Measurements from ENCODE around the gene ITPR2. TPM values are rescaled to one million over a fixed set of nuclear protein-coding genes. Genes with fewer than 3 reads are reported as not detected.

The ITPR2 gene
- total RNA-seq, 2 experiments from 2014 or later = 23.7 to 25.0 TPM

DNA sequence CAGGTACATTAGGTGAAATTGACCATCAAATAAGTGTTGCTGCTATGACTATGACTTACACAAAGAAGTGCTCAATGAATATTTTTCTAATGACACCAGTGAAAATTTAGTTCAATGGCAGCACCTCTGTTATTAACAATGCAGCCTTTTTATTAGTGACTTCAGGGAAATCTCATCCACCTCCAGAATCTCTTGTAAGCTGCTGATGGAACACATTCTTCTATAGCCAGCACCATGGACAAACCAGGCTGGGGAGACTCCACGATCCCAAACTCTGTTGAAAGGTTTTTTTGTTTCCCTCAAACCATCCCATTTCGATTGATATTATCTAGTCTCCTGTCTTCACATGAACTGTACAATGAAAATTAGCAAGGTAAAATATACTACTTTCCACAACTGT, 265.9 kb downstream of the ITPR2 start:
- Mint-ChIP-seq H3K4me1 (ENCODE audit: low read depth) (no peaks in the 10 kb centered on the region), H3K4me3 (no peak overlapping the region), H3K27me3 (no peaks in the 10 kb centered on the region), H3K9me3 (no peaks in the 10 kb centered on the region), H3K36me3 (peaks cover 10% of the 10 kb centered on the region), H3K27ac (no peak overlapping the region)
- no peak for DNase-seq
- intact Hi-C loops (cut with micrococcal nuclease) = no loop called here
- ChIA-PET POLR2A (no interaction called here), CTCF (interaction anchor here (1.0 to 1.4 kb wide), 2 partner anchors 10 to 85 kb away, joined by 3 to 4 read pairs; no protein-coding TSS in a partner anchor)

- no peak overlapping the region for H3K27ac Mint-ChIP-seq
- POLR2A ChIA-PET = no interaction called here
- CTCF ChIA-PET = interaction anchor here (1.0 kb wide), 1 partner anchor 85 kb away, joined by 3 read pairs; no protein-coding TSS in a partner anchor
- intact Hi-C loops (cut with micrococcal nuclease) = no loop called here
- H3K9me3 Mint-ChIP-seq = no peaks in the 10 kb centered on the region
- peaks cover 12% of the 10 kb centered on the region for H3K36me3 Mint-ChIP-seq
- no peak overlapping the region for H3K4me3 Mint-ChIP-seq
- H3K4me1 Mint-ChIP-seq (ENCODE audit: low read depth) = no peaks in the 10 kb centered on the region
- no peaks in the 10 kb centered on the region for H3K27me3 Mint-ChIP-seq
- no peak for DNase-seq
Observed at GRCh38 chr12:26566675-26567074, 266.3 kb downstream of the ITPR2 start.

- H3K9me3 Mint-ChIP-seq = no peaks in the 10 kb centered on the region
- intact Hi-C loops (cut with micrococcal nuclease) = no loop called here
- DNase-seq = no peak
- H3K4me3 Mint-ChIP-seq = no peak overlapping the region
- no peaks in the 10 kb centered on the region for H3K27me3 Mint-ChIP-seq
- no peaks in the 10 kb centered on the region for H3K4me1 Mint-ChIP-seq (ENCODE audit: low read depth)
- CTCF ChIA-PET = interaction anchor here (1.0 kb wide), 1 partner anchor 86 kb away, joined by 3 read pairs; no protein-coding TSS in a partner anchor
- POLR2A ChIA-PET = no interaction called here
- H3K27ac Mint-ChIP-seq = no peak overlapping the region
- H3K36me3 Mint-ChIP-seq = peaks cover 12% of the 10 kb centered on the region
Observed at GRCh38 chr12:26566186-26566585, 266.8 kb downstream of the ITPR2 start.

GRCh38 chr12:26564391-26564790, 268.6 kb downstream of the ITPR2 start:
- peaks cover 12% of the 10 kb centered on the region for H3K36me3 Mint-ChIP-seq
- intact Hi-C loops (cut with micrococcal nuclease) = no loop called here
- H3K9me3 Mint-ChIP-seq = no peaks in the 10 kb centered on the region
- no peak overlapping the region for H3K4me3 Mint-ChIP-seq
- no peak overlapping the region for H3K27ac Mint-ChIP-seq
- CTCF ChIA-PET = no interaction called here
- no peaks in the 10 kb centered on the region for H3K4me1 Mint-ChIP-seq (ENCODE audit: low read depth)
- no peak for DNase-seq
- POLR2A ChIA-PET = no interaction called here
- H3K27me3 Mint-ChIP-seq = no peaks in the 10 kb centered on the region

DNA sequence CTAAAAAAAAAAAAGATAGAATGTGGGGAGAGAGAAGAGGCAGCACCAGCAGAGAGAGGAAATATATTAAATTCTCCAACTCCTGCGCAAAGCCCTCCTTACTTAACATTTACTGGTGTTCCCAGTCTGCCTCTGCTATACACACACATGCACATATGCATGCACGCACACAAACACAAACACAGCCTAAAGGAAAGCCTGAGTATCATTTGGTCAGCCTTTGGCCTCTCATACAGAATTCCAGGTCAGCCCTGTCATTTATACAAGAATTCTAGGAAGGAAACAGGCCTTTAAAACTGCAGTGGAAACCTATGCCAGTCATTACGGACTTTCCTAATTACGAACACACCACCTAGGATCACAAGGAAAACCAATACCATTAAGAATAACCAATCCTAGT, 269.4 kb downstream of the ITPR2 start:
- no peak overlapping the region for H3K4me3 Mint-ChIP-seq
- H3K36me3 Mint-ChIP-seq = peaks cover 12% of the 10 kb centered on the region
- H3K27me3 Mint-ChIP-seq = no peaks in the 10 kb centered on the region

DNA sequence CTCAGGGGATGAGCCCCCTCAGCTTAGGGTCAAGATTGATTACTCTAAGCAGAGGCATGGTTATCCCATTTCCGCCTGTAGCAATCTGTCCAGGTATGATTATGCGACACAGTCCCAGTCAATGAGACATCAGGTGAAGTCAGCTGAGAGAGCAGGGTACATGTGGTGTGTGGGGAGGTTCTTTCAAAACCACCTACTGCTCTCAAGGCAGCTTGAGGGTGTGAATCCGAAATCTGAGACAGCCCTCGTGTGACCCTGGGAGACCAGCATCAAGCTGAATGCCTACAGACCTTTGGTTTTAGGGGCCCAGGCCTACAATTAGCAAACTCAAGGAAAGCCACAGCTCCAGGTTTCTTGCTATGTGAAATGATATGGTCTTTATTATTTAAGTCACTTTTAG, 275.7 kb downstream of the ITPR2 start:
- POLR2A ChIA-PET = no interaction called here
- Mint-ChIP-seq H3K4me1 (ENCODE audit: low read depth) (no peaks in the 10 kb centered on the region), H3K27ac (no peak overlapping the region), H3K4me3 (no peak overlapping the region), H3K27me3 (no peaks in the 10 kb centered on the region), H3K9me3 (no peaks in the 10 kb centered on the region), H3K36me3 (peaks cover 23% of the 10 kb centered on the region)
- CTCF ChIA-PET = interaction anchor here (1.6 kb wide), 1 partner anchor 11 kb away, joined by 4 read pairs; no protein-coding TSS in a partner anchor
- intact Hi-C loops (cut with micrococcal nuclease) = no loop called here
- no peak for DNase-seq

More for the DNA sequence above, 269.4 kb downstream of the ITPR2 start:
- DNase-seq = no peak
- Mint-ChIP-seq H3K9me3 (no peaks in the 10 kb centered on the region), H3K27ac (no peak overlapping the region), H3K4me1 (ENCODE audit: low read depth) (no peaks in the 10 kb centered on the region)
- CTCF ChIA-PET = no interaction called here
- POLR2A ChIA-PET = no interaction called here
- intact Hi-C loops (cut with micrococcal nuclease) = no loop called here

DNA sequence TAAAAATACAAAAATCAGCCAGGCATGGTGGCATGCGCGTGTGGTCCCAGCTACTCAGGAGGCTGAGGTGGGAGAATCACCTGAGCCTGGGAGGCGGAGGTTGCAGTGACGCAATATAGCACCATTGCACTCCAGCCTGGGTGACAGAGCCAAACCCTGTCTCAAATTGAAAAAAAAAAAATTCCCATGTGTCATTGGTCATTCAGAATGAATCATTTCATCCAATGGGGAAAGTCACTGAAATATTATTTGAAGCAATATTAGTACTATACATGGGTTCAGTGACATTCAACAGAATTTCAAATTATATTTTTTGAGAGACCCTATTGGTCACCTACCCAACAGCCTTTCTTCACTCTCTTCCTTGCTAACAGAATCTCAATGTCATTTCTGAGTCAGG, 276.1 kb downstream of the ITPR2 start:
- peaks cover 23% of the 10 kb centered on the region for H3K36me3 Mint-ChIP-seq
- H3K4me3 Mint-ChIP-seq = no peak overlapping the region
- intact Hi-C loops (cut with micrococcal nuclease) = no loop called here
- POLR2A ChIA-PET = no interaction called here
- no peaks in the 10 kb centered on the region for H3K9me3 Mint-ChIP-seq
- H3K27ac Mint-ChIP-seq = no peak overlapping the region
- CTCF ChIA-PET = interaction anchor here (1.6 kb wide), 1 partner anchor 11 kb away, joined by 4 read pairs; no protein-coding TSS in a partner anchor
- no peaks in the 10 kb centered on the region for H3K4me1 Mint-ChIP-seq (ENCODE audit: low read depth)
- H3K27me3 Mint-ChIP-seq = no peaks in the 10 kb centered on the region
- no peak for DNase-seq

- Mint-ChIP-seq H3K9me3 (no peaks in the 10 kb centered on the region), H3K4me3 (no peak overlapping the region), H3K27me3 (no peaks in the 10 kb centered on the region), H3K27ac (no peak overlapping the region), H3K36me3 (peaks cover 27% of the 10 kb centered on the region), H3K4me1 (ENCODE audit: low read depth) (no peaks in the 10 kb centered on the region)
- DNase-seq = no peak
- ChIA-PET POLR2A (no interaction called here), CTCF (no interaction called here)
- intact Hi-C loops (cut with micrococcal nuclease) = no loop called here
Observed at GRCh38 chr12:26555139-26555538, 277.9 kb downstream of the ITPR2 start.

- DNase-seq = no peak
- intact Hi-C loops (cut with micrococcal nuclease) = no loop called here
- peaks cover 27% of the 10 kb centered on the region for H3K36me3 Mint-ChIP-seq
- H3K4me3 Mint-ChIP-seq = no peak overlapping the region
- no peaks in the 10 kb centered on the region for H3K9me3 Mint-ChIP-seq
- no peaks in the 10 kb centered on the region for H3K4me1 Mint-ChIP-seq (ENCODE audit: low read depth)
- H3K27ac Mint-ChIP-seq = no peak overlapping the region
- POLR2A ChIA-PET = no interaction called here
- H3K27me3 Mint-ChIP-seq = no peaks in the 10 kb centered on the region
- CTCF ChIA-PET = interaction anchor here (0.7 kb wide), 1 partner anchor 97 kb away, joined by 4 read pairs; no protein-coding TSS in a partner anchor
Observed at GRCh38 chr12:26554332-26554731, 278.7 kb downstream of the ITPR2 start.

DNA sequence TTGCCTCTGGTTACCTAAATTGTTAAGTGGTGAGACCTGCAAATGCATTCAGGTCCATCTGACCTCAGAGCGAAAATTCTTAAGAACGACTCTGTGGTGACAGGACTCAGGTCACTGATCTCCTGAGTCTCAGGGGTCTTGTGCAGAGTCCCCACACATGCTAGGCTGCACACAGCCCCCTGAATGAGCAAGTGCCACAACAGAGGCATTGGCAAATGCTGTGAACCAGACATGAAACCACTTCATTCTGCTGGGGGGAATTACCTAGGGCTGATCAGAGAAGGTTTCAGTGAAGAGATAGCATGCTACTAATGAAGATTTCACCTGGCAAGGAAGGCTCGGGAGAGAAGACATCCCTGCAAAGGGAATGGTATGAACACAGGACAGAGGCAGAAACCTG, 281.6 kb downstream of the ITPR2 start:
- ChIA-PET POLR2A (no interaction called here), CTCF (no interaction called here)
- no peak for DNase-seq
- intact Hi-C loops (cut with micrococcal nuclease) = no loop called here
- no peaks in the 10 kb centered on the region for H3K4me1 Mint-ChIP-seq (ENCODE audit: low read depth)
- H3K36me3 Mint-ChIP-seq = peaks cover 46% of the 10 kb centered on the region
- no peak overlapping the region for H3K4me3 Mint-ChIP-seq
- no peaks in the 10 kb centered on the region for H3K9me3 Mint-ChIP-seq
- no peak overlapping the region for H3K27ac Mint-ChIP-seq
- H3K27me3 Mint-ChIP-seq = no peaks in the 10 kb centered on the region

DNA sequence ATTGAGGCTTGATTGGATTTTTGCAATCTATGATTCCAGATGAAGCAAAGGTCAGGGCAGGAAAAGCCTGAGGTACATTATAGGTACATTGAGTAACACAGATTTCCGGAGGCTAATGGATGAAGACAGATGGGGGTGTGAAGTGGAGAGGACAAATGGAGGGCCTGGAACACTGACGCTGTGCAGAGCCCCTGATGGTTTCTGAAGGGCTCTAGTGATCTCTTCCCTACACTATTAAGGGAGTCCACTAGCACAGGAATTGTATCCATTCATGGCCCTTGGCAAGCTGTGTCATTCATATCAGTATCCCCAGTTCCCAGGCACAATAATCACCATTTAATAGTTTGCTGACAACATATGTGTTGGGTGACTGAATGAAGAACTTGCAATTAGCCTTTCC, 284.8 kb downstream of the ITPR2 start:
- Mint-ChIP-seq H3K4me1 (ENCODE audit: low read depth) (no peaks in the 10 kb centered on the region), H3K36me3 (peaks cover 46% of the 10 kb centered on the region), H3K27me3 (no peaks in the 10 kb centered on the region), H3K9me3 (no peaks in the 10 kb centered on the region), H3K4me3 (no peak overlapping the region), H3K27ac (no peak overlapping the region)
- intact Hi-C loops (cut with micrococcal nuclease) = no loop called here
- CTCF ChIA-PET = no interaction called here
- POLR2A ChIA-PET = no interaction called here
- DNase-seq = no peak

DNA sequence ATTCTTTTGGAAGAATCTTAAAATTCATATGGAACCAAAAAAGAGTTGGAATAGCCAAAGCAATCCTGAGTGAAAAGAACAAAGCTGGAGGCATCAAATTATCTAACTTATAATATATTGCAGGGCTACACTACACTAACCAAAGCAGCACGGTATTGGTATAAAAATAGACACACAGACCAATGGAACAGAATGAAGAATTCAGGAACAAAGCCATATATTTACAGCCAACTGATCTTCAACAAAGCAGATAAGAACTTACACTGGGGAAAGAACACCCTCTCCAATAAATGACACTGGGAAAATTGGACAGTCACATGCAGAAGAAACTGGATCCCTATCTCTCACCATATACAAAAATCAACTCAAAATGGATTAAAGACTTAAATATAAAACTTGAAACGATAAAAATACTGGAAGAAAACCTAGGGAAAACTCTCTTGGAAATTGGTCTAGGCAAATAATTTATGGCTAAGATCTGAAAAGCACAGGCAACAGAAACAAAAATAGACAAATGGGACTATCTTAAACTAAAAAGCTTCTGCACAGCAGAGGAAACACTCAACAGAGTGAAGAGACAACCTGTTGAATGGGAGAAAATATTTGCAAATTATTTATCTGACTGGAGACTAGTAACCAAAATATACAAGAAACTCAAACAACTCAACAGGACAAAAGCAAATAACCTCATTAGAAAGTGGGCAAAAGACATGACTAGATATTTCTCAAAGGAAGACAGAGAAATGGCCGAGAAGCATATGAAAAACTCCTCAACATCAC, 286.3 kb downstream of the ITPR2 start:
- H3K4me1 Mint-ChIP-seq (ENCODE audit: low read depth) = no peaks in the 10 kb centered on the region

DNA sequence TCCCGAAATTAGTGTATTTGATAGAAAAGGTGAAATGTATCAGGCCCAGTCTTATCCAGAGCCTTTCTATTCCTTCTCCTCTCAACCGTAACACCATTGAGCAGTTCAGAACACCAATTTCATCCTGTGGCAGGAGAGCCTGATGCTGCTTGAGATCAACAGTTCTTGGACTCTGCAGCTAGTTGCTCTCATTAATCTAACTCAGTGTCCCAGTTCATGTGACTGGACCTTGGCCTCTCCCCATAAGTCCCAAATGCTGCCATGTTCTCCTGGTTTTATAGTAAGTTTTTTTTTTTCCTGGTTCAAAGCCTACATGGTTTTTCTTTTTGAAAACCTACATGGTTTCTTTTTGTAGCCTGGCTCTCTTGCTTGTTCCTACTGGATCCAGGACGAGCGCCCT, 293.9 kb downstream of the ITPR2 start:
- H3K36me3 Mint-ChIP-seq = peaks cover 19% of the 10 kb centered on the region
- H3K9me3 Mint-ChIP-seq = no peaks in the 10 kb centered on the region
- no peak overlapping the region for H3K4me3 Mint-ChIP-seq
- CTCF ChIA-PET = no interaction called here
- intact Hi-C loops (cut with micrococcal nuclease) = no loop called here
- no peaks in the 10 kb centered on the region for H3K4me1 Mint-ChIP-seq (ENCODE audit: low read depth)
- no peak overlapping the region for H3K27ac Mint-ChIP-seq
- POLR2A ChIA-PET = no interaction called here
- no peak for DNase-seq
- no peaks in the 10 kb centered on the region for H3K27me3 Mint-ChIP-seq

More for the DNA sequence above, 286.3 kb downstream of the ITPR2 start:
- H3K27ac Mint-ChIP-seq = no peak overlapping the region
- no peak for DNase-seq
- H3K27me3 Mint-ChIP-seq = no peaks in the 10 kb centered on the region
- intact Hi-C loops (cut with micrococcal nuclease) = no loop called here
- H3K9me3 Mint-ChIP-seq = no peaks in the 10 kb centered on the region
- no peak overlapping the region for H3K4me3 Mint-ChIP-seq
- ChIA-PET CTCF (no interaction called here), POLR2A (no interaction called here)
- H3K36me3 Mint-ChIP-seq = peaks cover 44% of the 10 kb centered on the region
